Activated CD8-positive, alpha-beta T cell treated with anti-CD3 and anti-CD28 coated beads for 36 hours (primary cell): ENCODE measurements around the gene GCDH. TPM values are rescaled to one million over a fixed set of nuclear protein-coding genes. Genes with fewer than 3 reads are reported as not detected.

Source experiments
- ATAC-seq: fragments of 200-7000 bp; cut with Tn5 transposase; one replicate; pipeline ENCODE4 v1.10.0; 2021; ENCODE audit warnings: mild to moderate bottlenecking, moderate library complexity
- CTCF ChIA-PET: fragments of 350-600 bp; sonication (Branson Sonifier 250); formaldehyde crosslinking; loops from one replicate; lab custom pipeline; 2021; ENCODE audit warnings: antibody characterized with exemption; lab: Charles Lee
- POLR2A ChIA-PET: fragments of 350-600 bp; sonication (Branson Sonifier 250); formaldehyde crosslinking; loops from one replicate; lab custom pipeline; 2021; ENCODE audit warnings: antibody characterized with exemption; lab: Charles Lee
- DNase-seq: peaks from one replicate; pipeline ENCODE4 v3.0.0-alpha.2; 2020
- H3K27ac Mint-ChIP-seq: one replicate; pipeline ENCODE4 v1.8.0; 2021; ENCODE audit warnings: mild to moderate bottlenecking, mixed read lengths
- H3K27me3 Mint-ChIP-seq: one replicate; pipeline ENCODE4 v1.8.0; 2021; ENCODE audit warnings: mixed read lengths
- H3K36me3 Mint-ChIP-seq: one replicate; pipeline ENCODE4 v1.8.0; 2021; ENCODE audit warnings: low read depth, mixed read lengths
- H3K4me1 Mint-ChIP-seq: one replicate; pipeline ENCODE4 v1.8.0; 2021; ENCODE audit warnings: low read depth, mixed read lengths
- H3K4me3 Mint-ChIP-seq: one replicate; pipeline ENCODE4 v1.8.0; 2021; ENCODE audit warnings: mild to moderate bottlenecking, moderate library complexity, mixed read lengths
- H3K9me3 Mint-ChIP-seq: one replicate; pipeline ENCODE4 v1.8.0; 2021; ENCODE audit warnings: mixed read lengths
- CTCF ChIP-seq: fragments of 200-600 bp; IDR thresholded peaks from one replicate; pipeline ENCODE4 v1.8.0; 2022; ENCODE audit warnings: antibody characterized with exemption, mild to moderate bottlenecking
- intact Hi-C: fragments of 100-400 bp; cut with micrococcal nuclease; formaldehyde crosslinking; loops from one replicate; pipeline ENCODE4 v1.10.0; 2022
- total RNA-seq, 2 experiments: library from RNA; stranded (reverse); gene quantifications; one replicate each; pipeline ENCODE4 v1.2.3, GENCODE V29; 2021

GCDH gene
- total RNA-seq, 2 experiments from 2014 or later = 37.5 to 43.8 TPM

- Mint-ChIP-seq H3K36me3 (no peaks in the 10 kb centered on the region), H3K27me3 (no peaks in the 10 kb centered on the region), H3K4me3 (no peak overlapping the region), H3K4me1 (peaks cover 3% of the 10 kb centered on the region), H3K9me3 (no peaks in the 10 kb centered on the region), H3K27ac (no peak overlapping the region)
- ChIA-PET POLR2A (interaction anchor here (0.7 to 1.8 kb wide), 2 partner anchors 9 to 18 kb away, joined by 4 to 6 read pairs; no protein-coding TSS in a partner anchor), CTCF (interaction anchor here (0.9 to 5.7 kb wide), 5 partner anchors 17 to 230 kb away, joined by 3 to 38 read pairs (median 4); no protein-coding TSS in a partner anchor)
- no peak for TF ChIP-seq CTCF
- intact Hi-C loops = no loop called here
- no peak for DNase-seq
- ATAC-seq = no peak
Observed at GRCh38 chr19:12864143-12864542, 26.8 kb upstream of the GCDH start.

DNA sequence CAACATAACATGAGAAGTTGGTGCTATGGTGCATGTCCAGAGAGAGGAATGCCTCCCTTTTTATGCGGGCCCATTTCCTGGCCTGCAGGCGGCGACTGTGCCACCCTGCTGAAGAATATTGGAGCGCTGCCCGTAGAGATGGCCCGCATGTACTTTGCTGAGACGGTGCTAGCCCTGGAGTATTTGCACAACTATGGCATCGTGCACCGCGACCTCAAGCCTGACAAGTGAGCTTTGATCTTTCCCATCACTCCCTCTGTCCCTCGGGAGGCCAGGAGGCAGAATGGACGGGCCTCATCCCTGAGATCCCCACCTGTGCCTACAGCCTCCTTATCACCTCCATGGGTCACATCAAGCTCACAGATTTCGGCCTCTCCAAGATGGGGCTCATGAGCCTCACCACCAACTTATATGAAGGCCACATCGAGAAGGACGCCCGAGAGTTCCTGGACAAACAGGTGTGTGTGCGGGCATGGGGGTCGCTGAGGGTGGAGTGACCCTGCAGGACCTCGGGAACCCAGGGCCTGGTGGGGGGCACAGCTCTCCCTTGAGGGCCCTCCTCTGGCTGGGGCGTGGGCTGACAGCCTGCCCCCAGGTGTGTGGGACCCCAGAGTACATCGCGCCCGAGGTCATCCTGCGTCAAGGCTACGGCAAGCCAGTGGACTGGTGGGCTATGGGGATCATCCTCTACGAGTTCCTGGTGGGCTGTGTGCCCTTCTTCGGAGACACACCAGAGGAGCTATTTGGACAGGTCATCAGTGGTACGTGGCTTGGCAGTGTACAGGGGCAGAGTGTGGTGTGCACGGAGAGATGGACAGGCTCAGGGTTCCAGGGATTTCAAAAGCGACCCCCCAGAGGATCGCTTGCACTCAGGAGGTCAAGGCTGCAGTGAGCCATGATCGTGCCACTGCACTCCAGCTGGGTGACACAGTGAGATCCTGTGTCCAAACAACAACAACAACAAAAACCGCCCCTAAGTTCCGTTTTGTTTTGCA is 25.9 kb upstream of the GCDH start:
- no peak overlapping the region for H3K27ac Mint-ChIP-seq
- H3K4me1 Mint-ChIP-seq = peaks cover 3% of the 10 kb centered on the region
- no peaks in the 10 kb centered on the region for H3K36me3 Mint-ChIP-seq
- H3K27me3 Mint-ChIP-seq = no peaks in the 10 kb centered on the region
- intact Hi-C loops = no loop called here
- CTCF ChIA-PET = interaction anchor here (0.8 to 5.7 kb wide), 5 partner anchors 18 to 108 kb away, joined by 3 to 38 read pairs (median 3); no protein-coding TSS in a partner anchor
- no peak for TF ChIP-seq CTCF
- H3K4me3 Mint-ChIP-seq = no peak overlapping the region
- POLR2A ChIA-PET = interaction anchor here (0.7 to 1.8 kb wide), 3 partner anchors 8 to 168 kb away, joined by 3 to 6 read pairs (median 4); no protein-coding TSS in a partner anchor
- no peak for DNase-seq
- ATAC-seq = no peak
- no peaks in the 10 kb centered on the region for H3K9me3 Mint-ChIP-seq

GRCh38 chr19:12865746-12866415 is 25.1 kb upstream of the GCDH start:
- ATAC-seq (no peak), DNase-seq (no peak)
- Mint-ChIP-seq H3K4me3 (no peak overlapping the region), H3K9me3 (no peaks in the 10 kb centered on the region), H3K36me3 (no peaks in the 10 kb centered on the region), H3K4me1 (peaks cover 3% of the 10 kb centered on the region), H3K27me3 (no peaks in the 10 kb centered on the region), H3K27ac (no peak overlapping the region)
- no peak for TF ChIP-seq CTCF
- CTCF ChIA-PET = interaction anchor here (0.8 to 5.7 kb wide), 3 partner anchors 18 to 108 kb away, joined by 3 to 38 read pairs (median 3); no protein-coding TSS in a partner anchor
- POLR2A ChIA-PET = no interaction called here
- intact Hi-C loops = no loop called here

DNA sequence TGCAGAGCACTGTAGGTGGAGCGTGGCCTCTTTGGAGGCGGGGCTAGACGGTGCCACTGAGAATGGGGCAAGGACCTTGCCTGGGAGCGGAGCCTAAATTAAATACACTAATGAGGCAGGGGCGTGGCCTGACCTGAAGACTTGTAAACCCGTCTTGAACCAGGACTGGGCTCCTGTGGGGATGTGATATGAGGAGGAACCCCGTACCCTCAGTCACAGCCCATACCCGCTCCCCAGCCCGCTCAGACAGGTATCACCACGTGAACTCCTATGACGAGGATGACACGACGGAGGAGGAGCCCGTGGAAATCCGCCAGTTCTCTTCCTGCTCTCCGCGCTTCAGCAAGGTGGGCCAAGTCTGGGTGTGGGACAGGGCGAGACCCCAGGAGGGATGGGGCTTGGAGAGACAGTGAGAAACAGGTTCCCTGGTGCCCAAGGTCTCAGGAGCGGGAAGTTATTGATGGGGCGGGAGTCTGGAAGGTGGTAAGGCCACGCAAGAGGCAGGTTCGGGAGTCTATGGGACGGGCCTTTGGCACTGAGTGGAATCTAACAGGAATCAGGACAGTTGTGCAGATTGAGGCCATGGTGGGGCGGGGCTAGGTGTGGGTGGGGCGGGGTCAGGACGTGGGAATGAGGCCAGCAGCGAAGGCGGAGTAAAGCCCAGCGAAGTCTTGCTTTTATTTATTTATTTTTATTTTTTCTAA is 24.4 kb upstream of the GCDH start:
- no peak overlapping the region for H3K4me3 Mint-ChIP-seq
- no peak overlapping the region for H3K27ac Mint-ChIP-seq
- ChIA-PET POLR2A (no interaction called here), CTCF (interaction anchor here (1.2 to 5.7 kb wide), 3 partner anchors 19 to 106 kb away, joined by 3 to 38 read pairs (median 12); no protein-coding TSS in a partner anchor)
- H3K27me3 Mint-ChIP-seq = no peaks in the 10 kb centered on the region
- H3K4me1 Mint-ChIP-seq = peaks cover 3% of the 10 kb centered on the region
- no peaks in the 10 kb centered on the region for H3K36me3 Mint-ChIP-seq
- intact Hi-C loops = no loop called here
- TF ChIP-seq CTCF = no peak
- DNase-seq (no peak), ATAC-seq (no peak)
- H3K9me3 Mint-ChIP-seq = no peaks in the 10 kb centered on the region
